Left lobe of liver (tissue), 2 donors: ENCODE measurements around the gene TRABD2A. TPM values are rescaled to one million over a fixed set of nuclear protein-coding genes. Genes with fewer than 3 reads are reported as not detected.
"Not testable (repeated sequence)": the region's sequence is repeated elsewhere in the genome, so short reads cannot be mapped to it uniquely, and the experiment has no call there.

Experiments
- ATAC-seq: fragments of 200-7000 bp; cut with Tn5 transposase; one replicate; pipeline ENCODE4 v1.9.1; 2020; ENCODE audit warnings: mild to moderate bottlenecking, moderate library complexity
- DNase-seq: peaks from one replicate; pipeline ENCODE4 v3.0.0-alpha.2; 2020; ENCODE audit warnings: low spot score
- total RNA-seq: library from RNA; stranded (reverse); gene quantifications from one replicate; pipeline ENCODE4 v1.2.1, GENCODE V29; 2021
- donor health status: DM: no; HTN: no; CAD: no; lungs with moderate emphysema.
- donor health status: DM: no; HTN: yes; CAD: no.

TRABD2A gene
- total RNA-seq, 1 donor from 2014 or later, result 0.68 TPM

DNA sequence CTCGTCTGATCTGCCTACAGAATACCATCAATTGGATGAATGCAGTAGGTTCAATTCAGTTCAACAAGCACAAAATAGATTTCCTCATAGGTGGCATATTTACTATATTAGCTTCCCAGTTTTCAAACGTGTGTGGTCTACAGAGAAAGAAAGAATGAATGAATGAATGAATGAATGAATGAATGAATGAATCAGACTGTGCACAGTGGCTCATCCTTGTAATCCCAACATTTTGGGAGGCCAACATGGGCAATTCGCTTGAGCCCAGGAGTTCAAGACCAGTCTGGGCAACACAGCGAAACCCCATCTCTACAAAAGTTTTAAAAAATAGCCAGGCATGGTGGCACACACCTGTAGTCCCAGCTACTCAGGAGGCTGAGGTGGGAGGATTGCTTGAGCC is 94.9 kb downstream of the TRABD2A start:
- DNase-seq (no peak), ATAC-seq (no peak)

DNA sequence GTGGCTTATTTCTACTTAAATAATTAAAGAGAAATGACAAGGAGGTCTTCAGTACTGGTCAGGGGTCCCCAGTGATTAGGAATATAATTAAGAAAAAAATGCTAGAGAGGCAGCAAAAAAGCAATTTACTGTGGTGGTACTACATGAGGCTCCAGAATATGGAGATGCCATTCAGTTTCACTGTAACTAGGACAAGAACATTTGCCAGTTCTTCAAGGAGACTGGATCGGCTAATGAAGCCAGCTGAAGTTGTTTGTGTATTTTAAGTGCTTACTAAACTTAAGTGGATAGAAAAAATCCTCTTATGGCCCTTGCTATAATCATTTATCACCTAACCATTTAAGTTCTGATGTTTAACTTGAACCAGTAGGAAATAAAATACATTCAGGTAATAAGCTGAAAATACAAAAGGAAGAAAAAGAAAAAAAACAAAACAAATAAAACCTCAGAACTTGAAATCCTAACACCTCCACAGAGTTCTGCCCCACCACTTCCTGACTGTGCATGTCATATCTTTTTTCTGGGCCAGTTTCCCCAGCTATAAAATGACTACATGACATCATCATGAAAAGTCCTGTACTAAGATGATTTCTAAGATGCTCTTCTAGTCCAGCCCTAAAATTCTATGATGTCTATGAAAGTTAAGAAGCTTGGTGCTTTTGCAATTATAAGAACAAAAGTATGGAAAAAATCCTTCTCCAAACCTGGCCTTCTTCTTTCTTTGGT is 98.0 kb downstream of the TRABD2A start:
- DNase-seq (no peak), ATAC-seq (no peak)

DNA sequence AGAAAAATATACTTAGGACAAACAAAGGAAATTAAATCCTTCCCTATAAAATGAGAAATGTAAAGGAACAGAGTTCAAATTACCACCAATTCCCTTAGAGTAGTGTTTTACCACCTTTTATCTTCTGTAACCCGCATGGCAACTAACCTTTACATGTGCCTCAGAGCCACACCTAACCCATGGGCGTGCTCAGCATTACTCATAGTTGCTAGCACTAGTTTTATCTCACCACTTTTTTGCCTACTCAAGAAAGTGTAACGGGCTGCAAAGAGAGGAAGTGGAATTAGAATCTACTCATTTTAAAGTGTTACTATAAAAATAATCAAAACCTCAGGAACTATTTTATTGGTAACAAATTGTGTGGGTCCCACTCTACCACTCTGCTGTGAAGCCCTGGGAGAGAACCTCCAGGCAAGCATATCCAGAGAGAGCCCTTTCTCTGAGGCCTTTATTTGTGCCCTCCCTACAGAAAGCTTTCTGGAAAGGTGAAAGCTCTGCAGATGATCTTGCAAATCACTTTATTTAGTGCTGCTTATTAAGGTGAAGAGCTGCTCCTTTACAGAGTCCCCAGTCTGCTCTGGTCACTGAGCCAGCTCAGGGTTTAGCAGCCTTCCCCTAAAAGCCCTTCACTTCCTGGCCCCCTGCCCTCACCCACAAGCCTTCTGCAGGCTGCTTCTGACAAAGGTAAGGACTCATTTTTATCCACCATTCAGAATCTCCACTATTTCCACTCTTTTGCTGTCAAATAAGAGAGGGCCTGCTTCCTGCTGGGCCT is 98.8 kb downstream of the TRABD2A start:
- ATAC-seq, result no peak
- DNase-seq, result no peak

DNA sequence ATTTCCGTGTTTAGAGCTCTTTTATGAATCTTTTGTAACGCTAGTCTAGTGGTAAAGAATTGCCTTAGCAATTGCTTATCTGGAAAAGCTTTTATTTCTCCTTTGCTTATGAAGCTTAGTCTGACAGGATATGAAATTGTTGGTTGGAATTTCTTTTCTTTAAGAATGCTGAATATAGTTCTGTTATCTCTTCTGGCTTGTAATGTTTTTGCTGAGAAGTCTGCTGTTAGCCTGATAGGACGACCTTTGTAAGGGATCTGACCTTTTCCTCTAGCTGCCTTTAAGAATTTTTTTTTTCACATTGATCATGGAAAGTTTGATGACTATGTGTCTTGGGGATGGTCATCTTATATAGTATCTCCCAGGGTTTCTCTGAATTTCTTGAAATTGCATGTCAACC is 101.1 kb downstream of the TRABD2A start:
- no peak for DNase-seq
- no peak for ATAC-seq

DNA sequence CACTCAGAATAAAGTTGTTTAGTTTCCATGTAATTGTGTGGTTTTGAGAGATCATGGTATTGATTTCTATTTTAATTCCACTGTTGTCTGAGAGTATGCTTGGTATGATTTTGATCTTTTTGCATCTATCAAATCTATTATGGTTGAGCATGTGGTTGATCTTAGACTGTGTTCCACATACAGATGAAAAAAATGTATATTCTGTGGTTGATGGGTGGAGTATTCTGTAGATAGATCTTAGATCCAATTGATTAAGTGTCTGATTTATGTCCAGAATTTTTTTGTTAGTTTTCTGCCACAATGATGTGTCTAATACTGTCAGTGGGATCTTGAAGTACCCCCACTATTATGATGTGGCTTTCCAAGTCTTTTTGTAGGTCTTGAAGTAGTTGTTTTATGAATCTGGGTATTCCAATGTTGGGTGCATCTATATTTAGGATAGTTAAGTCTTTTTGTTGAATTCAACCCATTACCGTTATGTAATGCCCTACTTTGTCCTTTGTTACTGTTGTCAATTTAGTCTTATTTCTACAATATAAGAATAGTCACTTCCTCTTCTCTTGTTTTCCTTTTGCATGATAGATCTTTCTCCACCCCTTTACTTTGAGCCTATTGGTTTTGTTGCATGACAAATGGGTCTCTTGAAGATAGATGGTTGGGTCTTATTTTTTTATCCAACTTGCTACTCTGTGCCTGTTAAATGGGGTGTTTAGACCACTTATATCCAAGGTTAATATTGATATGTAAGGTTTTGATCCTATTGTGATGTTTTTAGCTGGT is 101.8 kb downstream of the TRABD2A start:
- ATAC-seq, result no peak
- DNase-seq, result no peak

DNA sequence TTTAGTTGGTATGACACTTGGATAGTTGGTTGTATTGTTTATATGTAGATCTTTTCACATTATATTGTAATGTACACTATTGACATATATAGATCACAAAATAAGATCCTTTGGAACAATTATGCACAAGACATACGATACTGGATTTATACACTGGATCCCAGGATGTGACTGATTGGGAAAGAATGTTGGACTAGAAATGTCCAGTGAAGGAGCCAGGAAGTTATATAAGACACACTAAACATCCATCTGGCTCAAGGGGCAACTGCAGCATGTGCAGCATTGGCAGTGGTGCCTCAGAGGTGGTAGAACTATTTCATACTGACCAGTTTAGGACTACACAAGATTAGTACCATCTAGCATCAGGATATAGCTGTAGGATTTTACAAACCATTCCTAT is 104.9 kb downstream of the TRABD2A start:
- ATAC-seq (no peak), DNase-seq (no peak)

DNA sequence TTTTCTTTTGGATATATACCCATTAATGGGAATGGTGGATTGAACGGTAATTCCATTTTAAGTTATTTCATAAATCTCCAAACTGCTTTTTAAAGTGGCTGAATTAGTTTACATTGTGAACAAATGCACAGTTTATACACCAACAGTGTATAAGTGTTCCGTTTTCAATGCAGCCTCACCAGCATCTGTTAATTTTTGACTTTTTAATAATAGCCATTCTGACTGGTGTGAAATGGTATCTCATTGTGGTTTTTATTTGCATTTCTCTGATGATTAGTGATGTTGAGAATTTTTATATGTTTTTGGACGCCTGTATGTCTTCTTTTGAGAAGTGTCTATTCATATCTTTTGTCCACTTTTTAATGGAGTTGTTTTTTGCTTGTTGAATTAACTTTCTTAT is 107.3 kb downstream of the TRABD2A start:
- ATAC-seq, DNase-seq: not testable (repeated sequence)

Other genes starting within 250 kb of the TRABD2A start
- gene TMSB10, start 24.6 kb upstream of the TRABD2A start, total RNA-seq, result 112 TPM
- 39.1 TPM for gene KCMF1, start 90.1 kb upstream of the TRABD2A start, total RNA-seq